PFSK-1 (cell line): ENCODE data around the gene PRDM16.

Experiments
- FOXP2 ChIP-seq: optimal IDR thresholded peaks from 2 replicates; pipeline ENCODE3; 2011; ENCODE audit warnings: borderline replicate concordance, control low read depth, inconsistent platforms; ENCODE audit not compliant: insufficient read depth; ENCODE audit errors: extremely low read length, extremely low read depth
- POLR2AphosphoS5 ChIP-seq: IDR thresholded peaks from 2 replicates; pipeline ENCODE4 v1.6.1; 2012; ENCODE audit warnings: low read depth, mild to moderate bottlenecking, control low read depth, low read length, moderate library complexity
- SIN3A ChIP-seq: IDR thresholded peaks from 2 replicates; pipeline ENCODE4 v1.6.1; 2012; ENCODE audit warnings: mild to moderate bottlenecking, low read length, moderate library complexity, borderline replicate concordance; ENCODE audit not compliant: insufficient read depth
- TAF1 ChIP-seq: IDR thresholded peaks from 2 replicates; pipeline ENCODE4 v1.6.1; 2012; ENCODE audit warnings: low read length, control low read depth, borderline replicate concordance; ENCODE audit not compliant: insufficient read depth
- TF ChIP-seq, protein P1 (sequence below), 2 experiments: IDR thresholded peaks; 2 replicates each; pipeline versions ENCODE4 v1.6.1 to v1.8.0; 2011 to 2012; ENCODE audit warnings: low read depth in 2 of 2, low read length in 2 of 2, control low read depth in 1 of 2, inconsistent platforms in 1 of 2, mild to moderate bottlenecking in 1 of 2, moderate library complexity in 1 of 2; ENCODE audit not compliant: insufficient read depth in 1 of 2

The PRDM16 gene

DNA sequence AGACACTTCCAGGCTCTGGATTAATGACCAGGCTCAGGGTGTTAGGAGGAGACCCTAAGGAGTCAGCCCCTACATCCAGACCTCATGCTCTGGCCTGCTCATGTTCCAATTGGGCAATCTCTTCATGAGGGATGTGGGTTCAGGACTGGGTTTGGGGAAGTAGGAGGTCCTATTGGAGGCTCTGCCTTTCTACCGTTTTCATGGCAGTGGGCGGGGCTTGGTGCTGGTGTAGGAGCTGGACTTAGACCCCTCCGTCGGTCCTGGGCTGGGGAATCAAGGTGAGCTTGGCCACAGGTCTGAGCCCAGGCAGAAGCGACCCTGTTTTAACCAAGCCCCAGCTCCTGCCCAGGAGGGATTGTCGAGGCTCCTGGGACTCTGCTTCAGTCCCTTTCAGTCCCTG, 123.4 kb downstream of the PRDM16 start:
- TF ChIP-seq SIN3A (no peak), POLR2AphosphoS5 (no peak), FOXP2 (no peak), TAF1 (no peak)
- TF ChIP-seq, protein P1, sequence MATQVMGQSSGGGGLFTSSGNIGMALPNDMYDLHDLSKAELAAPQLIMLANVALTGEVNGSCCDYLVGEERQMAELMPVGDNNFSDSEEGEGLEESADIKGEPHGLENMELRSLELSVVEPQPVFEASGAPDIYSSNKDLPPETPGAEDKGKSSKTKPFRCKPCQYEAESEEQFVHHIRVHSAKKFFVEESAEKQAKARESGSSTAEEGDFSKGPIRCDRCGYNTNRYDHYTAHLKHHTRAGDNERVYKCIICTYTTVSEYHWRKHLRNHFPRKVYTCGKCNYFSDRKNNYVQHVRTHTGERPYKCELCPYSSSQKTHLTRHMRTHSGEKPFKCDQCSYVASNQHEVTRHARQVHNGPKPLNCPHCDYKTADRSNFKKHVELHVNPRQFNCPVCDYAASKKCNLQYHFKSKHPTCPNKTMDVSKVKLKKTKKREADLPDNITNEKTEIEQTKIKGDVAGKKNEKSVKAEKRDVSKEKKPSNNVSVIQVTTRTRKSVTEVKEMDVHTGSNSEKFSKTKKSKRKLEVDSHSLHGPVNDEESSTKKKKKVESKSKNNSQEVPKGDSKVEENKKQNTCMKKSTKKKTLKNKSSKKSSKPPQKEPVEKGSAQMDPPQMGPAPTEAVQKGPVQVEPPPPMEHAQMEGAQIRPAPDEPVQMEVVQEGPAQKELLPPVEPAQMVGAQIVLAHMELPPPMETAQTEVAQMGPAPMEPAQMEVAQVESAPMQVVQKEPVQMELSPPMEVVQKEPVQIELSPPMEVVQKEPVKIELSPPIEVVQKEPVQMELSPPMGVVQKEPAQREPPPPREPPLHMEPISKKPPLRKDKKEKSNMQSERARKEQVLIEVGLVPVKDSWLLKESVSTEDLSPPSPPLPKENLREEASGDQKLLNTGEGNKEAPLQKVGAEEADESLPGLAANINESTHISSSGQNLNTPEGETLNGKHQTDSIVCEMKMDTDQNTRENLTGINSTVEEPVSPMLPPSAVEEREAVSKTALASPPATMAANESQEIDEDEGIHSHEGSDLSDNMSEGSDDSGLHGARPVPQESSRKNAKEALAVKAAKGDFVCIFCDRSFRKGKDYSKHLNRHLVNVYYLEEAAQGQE (IDR thresholded peaks at IDR 0.05; ENCODE audit: insufficient read depth in 1 of 2, low read depth in 2 of 2, low read length in 2 of 2): no peak

DNA sequence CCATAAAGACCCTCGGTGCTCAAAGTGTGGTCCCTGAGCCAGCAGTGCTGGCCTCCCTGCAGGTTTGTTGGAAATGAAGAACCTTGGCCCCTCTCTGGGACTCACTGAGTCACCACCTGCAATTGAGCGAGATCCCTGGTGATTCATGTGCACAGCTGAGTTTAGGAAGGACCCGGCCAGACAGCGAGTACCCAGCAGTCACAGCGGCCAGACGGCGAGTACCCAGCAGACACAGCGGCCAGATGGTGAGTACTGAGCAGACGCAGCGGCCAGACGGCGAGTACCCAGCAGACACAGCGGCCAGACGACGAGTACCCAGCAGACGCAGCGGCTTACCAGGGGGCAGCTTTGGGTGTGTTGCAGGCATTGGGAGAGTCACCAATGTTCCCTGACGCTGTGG, 123.8 kb downstream of the PRDM16 start:
- no peak for TF ChIP-seq SIN3A
- no peak for TF ChIP-seq TAF1
- no peak for TF ChIP-seq POLR2AphosphoS5
- TF ChIP-seq, protein P1 (IDR thresholded peaks at IDR 0.05; ENCODE audit: insufficient read depth in 1 of 2, low read depth in 2 of 2, low read length in 2 of 2): no peak
- TF ChIP-seq FOXP2: no peak

DNA sequence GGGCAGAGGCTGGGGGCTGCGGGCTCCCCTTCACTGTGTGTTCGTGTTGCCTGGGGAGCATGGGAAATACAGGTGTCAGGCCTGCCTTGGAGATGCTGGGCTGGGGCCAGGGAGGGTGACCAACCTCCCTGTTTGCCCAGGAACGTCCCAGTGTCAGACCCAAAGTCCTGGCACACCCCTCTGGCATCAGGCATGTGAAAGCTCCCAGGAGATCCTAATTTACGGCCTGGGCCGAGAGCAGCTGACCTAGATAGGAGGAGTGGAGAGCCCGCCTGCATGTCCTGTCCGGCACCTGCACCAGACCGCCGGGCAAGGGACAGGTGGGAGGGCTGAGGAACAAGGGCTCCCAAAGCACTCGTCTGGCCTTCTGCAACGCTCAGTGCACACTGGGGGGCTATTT, 124.8 kb downstream of the PRDM16 start:
- no peak for TF ChIP-seq TAF1

DNA sequence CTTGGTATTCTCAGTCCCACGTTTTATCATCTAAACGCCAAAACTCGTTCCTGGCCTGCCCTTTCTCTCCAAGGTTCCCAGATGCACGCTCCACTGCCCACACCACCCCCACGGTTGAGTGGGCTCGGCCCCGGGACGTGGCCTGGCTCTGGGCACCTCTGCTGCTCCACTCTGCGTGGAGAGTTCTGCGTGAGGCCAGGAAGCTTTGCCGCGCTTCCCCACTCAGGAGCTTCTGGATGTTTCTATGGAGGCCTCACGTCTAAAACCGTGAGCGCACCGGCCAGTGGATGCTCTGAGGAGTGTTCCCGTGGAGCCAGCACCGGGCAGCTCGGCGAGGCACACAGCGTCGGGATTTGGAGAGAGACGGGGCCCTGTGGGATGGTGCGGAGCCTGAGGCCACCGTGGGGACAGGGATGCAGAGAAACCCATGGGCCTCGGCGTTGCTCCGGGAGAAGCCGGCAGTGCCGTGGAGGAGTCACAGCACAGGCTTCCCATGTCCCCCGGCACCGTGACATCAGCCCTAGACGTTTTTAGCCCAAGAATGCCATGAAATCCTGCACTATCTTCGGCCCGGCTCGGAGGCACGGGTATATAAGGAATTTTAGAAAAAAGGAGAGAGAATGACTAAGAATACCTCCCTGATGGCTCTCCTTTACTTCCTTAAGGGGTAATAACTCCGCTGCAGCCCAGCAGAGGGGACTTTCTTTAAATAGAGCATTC, 125.9 kb downstream of the PRDM16 start:
- TF ChIP-seq, protein P1 (IDR thresholded peaks at IDR 0.05; ENCODE audit: insufficient read depth in 1 of 2, low read depth in 2 of 2, low read length in 2 of 2): no peak
- TF ChIP-seq POLR2AphosphoS5 (no peak), TAF1 (no peak), SIN3A (no peak), FOXP2 (no peak)

DNA sequence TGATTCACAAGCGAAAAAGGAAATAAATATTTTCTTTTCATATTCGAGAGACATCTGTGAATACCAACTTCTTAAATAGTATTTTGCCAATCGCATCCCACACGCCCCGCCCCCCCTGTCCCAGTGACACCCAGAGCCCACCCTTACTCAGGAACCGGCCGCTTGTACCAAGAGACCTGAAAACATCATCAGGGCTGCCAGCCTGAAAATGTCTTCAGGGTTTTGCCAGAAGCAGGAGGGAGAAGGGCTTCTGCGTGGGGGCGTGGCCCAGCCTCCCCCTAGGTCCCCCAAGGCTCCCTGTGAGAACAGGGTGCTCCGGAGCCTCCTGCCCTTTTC, 126.4 kb downstream of the PRDM16 start:
- TF ChIP-seq SIN3A (no peak), TAF1 (no peak), POLR2AphosphoS5 (no peak), FOXP2 (no peak)

DNA sequence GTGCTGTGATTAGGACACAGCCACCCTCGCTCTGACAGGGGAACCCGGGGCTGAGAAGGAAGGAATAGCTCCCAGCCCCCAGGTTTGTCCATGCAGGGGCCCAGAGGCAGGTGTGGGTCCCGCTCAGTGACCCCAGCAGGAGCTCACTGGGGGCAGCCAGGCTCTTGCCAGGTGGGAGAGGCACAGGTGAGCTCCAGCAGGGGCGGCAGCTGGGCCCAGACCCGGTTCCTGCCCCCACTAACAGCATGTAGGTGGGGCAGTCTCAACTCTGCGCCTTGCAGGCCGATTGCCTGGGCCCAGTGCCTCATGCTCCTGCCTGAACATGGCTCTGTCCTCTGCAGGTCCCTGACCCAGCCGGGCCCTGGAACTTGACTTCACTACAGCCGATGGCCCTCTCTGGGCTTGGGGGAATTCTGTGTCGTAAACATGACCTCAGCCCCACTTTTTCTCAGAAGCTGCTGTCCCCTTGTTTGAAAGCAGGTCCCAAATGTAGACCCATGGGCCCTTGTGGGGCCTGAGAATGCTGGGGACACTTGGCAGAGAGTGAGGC, 127.0 kb downstream of the PRDM16 start:
- no peak for TF ChIP-seq POLR2AphosphoS5
- no peak for TF ChIP-seq TAF1
- TF ChIP-seq SIN3A: no peak
- TF ChIP-seq, protein P1 (IDR thresholded peaks at IDR 0.05; ENCODE audit: insufficient read depth in 1 of 2, low read depth in 2 of 2, low read length in 2 of 2): no peak
- no peak for TF ChIP-seq FOXP2
